WTC11 (cell line): ENCODE data around the gene FXYD3. TPM values are rescaled to one million over a fixed set of nuclear protein-coding genes. Genes with fewer than 3 reads are reported as not detected.

Experiments
- ATAC-seq: fragments of 200-7000 bp; cut with Tn5 transposase; 2 replicates; pipeline ENCODE4 v1.10.0; 2021; ENCODE audit warnings: mild to moderate bottlenecking, moderate library complexity
- CTCF ChIA-PET: fragments of 300-600 bp; sonication (Branson Sonifier 250); formaldehyde crosslinking; loops from one replicate; lab custom pipeline; 2021; ENCODE audit warnings: antibody characterized with exemption; lab: Charles Lee
- POLR2A ChIA-PET: fragments of 350-600 bp; sonication (Branson Sonifier 250); formaldehyde crosslinking; loops from one replicate; lab custom pipeline; 2021; ENCODE audit warnings: antibody characterized with exemption; lab: Charles Lee
- DNase-seq: peaks from one replicate; pipeline ENCODE4 v3.0.0; 2021; ENCODE audit warnings: low spot score
- H3K27ac Mint-ChIP-seq: 2 replicates; pipeline ENCODE4 v1.8.0; 2021; ENCODE audit warnings: mixed read lengths
- H3K27me3 Mint-ChIP-seq: 2 replicates; pipeline ENCODE4 v1.8.0; 2021; ENCODE audit warnings: low read depth, mild to moderate bottlenecking, moderate library complexity, mixed read lengths
- H3K36me3 Mint-ChIP-seq: 2 replicates; pipeline ENCODE4 v1.8.0; 2021; ENCODE audit warnings: mixed read lengths
- H3K4me1 Mint-ChIP-seq: 2 replicates; pipeline ENCODE4 v1.8.0; 2022; ENCODE audit warnings: mixed read lengths
- H3K4me3 Mint-ChIP-seq: 2 replicates; pipeline ENCODE4 v1.8.0; 2021; ENCODE audit warnings: mild to moderate bottlenecking, moderate library complexity, mixed read lengths
- H3K9me3 Mint-ChIP-seq: 2 replicates; pipeline ENCODE4 v1.8.0; 2021; ENCODE audit warnings: mixed read lengths
- E2F4 ChIP-seq: sonication (generic); formaldehyde crosslinking; IDR thresholded peaks from 2 replicates; pipeline ENCODE4 v1.8.1; 2022; ENCODE audit warnings: low read depth, mild to moderate bottlenecking, moderate library complexity, missing genetic modification reagents, borderline replicate concordance
- E2F5 ChIP-seq: sonication (generic); formaldehyde crosslinking; IDR thresholded peaks from 2 replicates; pipeline ENCODE4 v1.8.1; 2022; ENCODE audit warnings: mild to moderate bottlenecking, moderate library complexity, missing genetic modification reagents
- ERG ChIP-seq: fragments of 250-450 bp; sonication (Bioruptor Pico); IDR thresholded peaks from 2 replicates; pipeline ENCODE4 v1.8.0; 2021; ENCODE audit warnings: mild to moderate bottlenecking
- ETV6 ChIP-seq: sonication (generic); formaldehyde crosslinking; IDR thresholded peaks from 2 replicates; pipeline ENCODE4 v1.8.1; 2022; ENCODE audit warnings: mild to moderate bottlenecking, missing genetic modification reagents
- FOXJ3 ChIP-seq: sonication (generic); formaldehyde crosslinking; IDR thresholded peaks from 2 replicates; pipeline ENCODE4 v1.9.0; 2021; ENCODE audit warnings: missing genetic modification reagents, mild to moderate bottlenecking, borderline replicate concordance
- FOXP4 ChIP-seq: sonication (generic); formaldehyde crosslinking; IDR thresholded peaks from 2 replicates; pipeline ENCODE4 v1.8.0; 2022; ENCODE audit warnings: mild to moderate bottlenecking, missing genetic modification reagents
- GABPB1 ChIP-seq: sonication (generic); formaldehyde crosslinking; IDR thresholded peaks from 2 replicates; pipeline ENCODE4 v1.8.1; 2023; ENCODE audit warnings: mild to moderate bottlenecking, missing genetic modification reagents
- HMGA2 ChIP-seq: fragments of 250-450 bp; sonication (Bioruptor Pico); IDR thresholded peaks from 2 replicates; pipeline ENCODE4 v1.4.0; 2021; ENCODE audit warnings: mild to moderate bottlenecking, moderate library complexity
- JAZF1 ChIP-seq: fragments of 250-450 bp; sonication (Bioruptor Pico); IDR thresholded peaks from 2 replicates; pipeline ENCODE4 v1.9.0; 2021; ENCODE audit warnings: moderate library complexity, mild to moderate bottlenecking, inconsistent platforms
- NR3C1 ChIP-seq: sonication (generic); formaldehyde crosslinking; conservative IDR thresholded peaks from 2 replicates; pipeline ENCODE4 v1.8.1; 2023; ENCODE audit warnings: low read depth, mild to moderate bottlenecking, missing genetic modification reagents
- PRRX2 ChIP-seq: fragments of 250-450 bp; sonication (Bioruptor Pico); IDR thresholded peaks from 2 replicates; pipeline ENCODE4 v1.8.0; 2021; ENCODE audit warnings: mild to moderate bottlenecking
- RORB ChIP-seq: fragments of 250-450 bp; sonication (Bioruptor Pico); IDR thresholded peaks from 2 replicates; pipeline ENCODE4 v1.9.0; 2021; ENCODE audit warnings: mild to moderate bottlenecking
- SMAD3 ChIP-seq: sonication (generic); formaldehyde crosslinking; IDR thresholded peaks from 2 replicates; pipeline ENCODE4 v1.8.0; 2022; ENCODE audit warnings: missing genetic modification reagents, mild to moderate bottlenecking, borderline replicate concordance
- SMAD4 ChIP-seq: sonication (generic); formaldehyde crosslinking; IDR thresholded peaks from 2 replicates; pipeline ENCODE4 v1.8.0; 2022; ENCODE audit warnings: mild to moderate bottlenecking, missing genetic modification reagents
- TCF7 ChIP-seq: sonication (generic); formaldehyde crosslinking; IDR thresholded peaks from 2 replicates; pipeline ENCODE4 v1.8.0; 2022; ENCODE audit warnings: mild to moderate bottlenecking, low read depth, missing genetic modification reagents, moderate library complexity
- TP53 ChIP-seq: sonication (generic); formaldehyde crosslinking; IDR thresholded peaks from 2 replicates; pipeline ENCODE4 v1.8.1; 2023; ENCODE audit warnings: mild to moderate bottlenecking, missing genetic modification reagents
- ZBTB43 ChIP-seq: sonication (generic); formaldehyde crosslinking; IDR thresholded peaks from 2 replicates; pipeline ENCODE4 v1.8.1; 2023; ENCODE audit warnings: mild to moderate bottlenecking, missing genetic modification reagents
- ZMAT4 ChIP-seq: fragments of 250-450 bp; sonication (Bioruptor Pico); IDR thresholded peaks from 2 replicates; pipeline ENCODE4 v1.9.0; 2021; ENCODE audit warnings: mild to moderate bottlenecking
- ZNF121 ChIP-seq: sonication (generic); formaldehyde crosslinking; IDR thresholded peaks from 2 replicates; pipeline ENCODE4 v1.8.0; 2023; ENCODE audit warnings: missing genetic modification reagents
- ZNF671 ChIP-seq: fragments of 250-450 bp; sonication (Bioruptor Pico); IDR thresholded peaks from 2 replicates; pipeline ENCODE4 v1.8.0; 2021; ENCODE audit warnings: mild to moderate bottlenecking
- total RNA-seq: library from RNA; stranded (reverse); gene quantifications from 3 replicates; pipeline ENCODE4 v1.2.3, GENCODE V29; 2021

Gene FXYD3
- total RNA-seq, 1 experiment from 2014 or later: 1.8 TPM

- POLR2A ChIA-PET: no interaction called here
- H3K27ac Mint-ChIP-seq: no peak overlapping the region
- ATAC-seq: no peak
These were observed 39.6 kb upstream of the FXYD3 start for GRCh38 chr19:35076026-35076370.

GRCh38 chr19:35076657-35077056 is 39.0 kb upstream of the FXYD3 start:
- no peaks in the 10 kb centered on the region; the same call in 1 of the 2 replicates for H3K27me3 Mint-ChIP-seq
- TF ChIP-seq ETV6 (CRISPR knock-in tag) (no peak), FOXJ3 (no peak), ZNF671 (CRISPR knock-in tag) (no peak), HMGA2 (CRISPR knock-in tag) (no peak), ZNF121 (CRISPR knock-in tag) (no peak), TP53 (CRISPR knock-in tag) (no peak), ZMAT4 (CRISPR knock-in tag) (no peak)
- POLR2A ChIA-PET: no interaction called here
- ATAC-seq (no peak), DNase-seq (no peak)
- no peaks in the 10 kb centered on the region for H3K36me3 Mint-ChIP-seq
- CTCF ChIA-PET: no interaction called here
- H3K9me3 Mint-ChIP-seq: no peaks in the 10 kb centered on the region
- H3K27ac Mint-ChIP-seq: no peak overlapping the region
- peaks cover 3% of the 10 kb centered on the region; the same call in 1 of the 2 replicates for H3K4me1 Mint-ChIP-seq
- H3K4me3 Mint-ChIP-seq: no peak overlapping the region

More at GRCh38 chr19:35076026-35076370, 39.6 kb upstream of the FXYD3 start:
- no peak for DNase-seq
- TF ChIP-seq GABPB1 (CRISPR knock-in tag) (no peak), E2F5 (CRISPR knock-in tag) (no peak), PRRX2 (CRISPR knock-in tag) (no peak), ERG (no peak), E2F4 (CRISPR knock-in tag) (no peak), NR3C1 (CRISPR knock-in tag) (no peak), RORB (CRISPR knock-in tag) (no peak), TCF7 (CRISPR knock-in tag) (no peak), SMAD3 (no peak)
- H3K4me1 Mint-ChIP-seq: peaks cover 3% of the 10 kb centered on the region; the same call in 1 of the 2 replicates
- H3K27me3 Mint-ChIP-seq: no peaks in the 10 kb centered on the region; the same call in 1 of the 2 replicates
- no peaks in the 10 kb centered on the region for H3K36me3 Mint-ChIP-seq
- H3K4me3 Mint-ChIP-seq: no peak overlapping the region
- H3K9me3 Mint-ChIP-seq: no peaks in the 10 kb centered on the region
- CTCF ChIA-PET: no interaction called here

GRCh38 chr19:35077411-35078223 is 38.0 kb upstream of the FXYD3 start:
- ATAC-seq (no peak), DNase-seq (no peak)
- H3K4me3 Mint-ChIP-seq: no peak overlapping the region
- ChIA-PET CTCF (interaction anchor here (0.8 kb wide), 1 partner anchor 33 kb away, joined by 4 read pairs; no protein-coding TSS in a partner anchor), POLR2A (interaction anchor here (0.7 kb wide), 1 partner anchor 400 kb away, joined by 3 read pairs; the partner anchor contains the start of gene ZNF302)
- H3K27ac Mint-ChIP-seq: peak overlapping the region; percentile 3; the same call in 1 of the 2 replicates
- TF ChIP-seq SMAD3 (no peak), ZNF671 (CRISPR knock-in tag) (no peak), SMAD4 (CRISPR knock-in tag) (no peak), ZBTB43 (no peak), FOXP4 (CRISPR knock-in tag) (no peak), JAZF1 (no peak)
- peaks cover 5% of the 10 kb centered on the region for H3K9me3 Mint-ChIP-seq
- no peaks in the 10 kb centered on the region; the same call in 1 of the 2 replicates for H3K27me3 Mint-ChIP-seq
- H3K4me1 Mint-ChIP-seq: peaks cover 3% of the 10 kb centered on the region; the same call in 1 of the 2 replicates
- H3K36me3 Mint-ChIP-seq: 0 out of 2 replicates have a peak, but pooled peaks cover 2% of the 10 kb centered on the region
